ENCODE results near the gene ABCF1. TPM values are rescaled to one million over a fixed set of nuclear protein-coding genes. Genes with fewer than 3 reads are reported as not detected.

Gene ABCF1
- total and polyA plus RNA-seq, 4 donors: 20.4 to 33.9 (median 26.1) TPM

DNA sequence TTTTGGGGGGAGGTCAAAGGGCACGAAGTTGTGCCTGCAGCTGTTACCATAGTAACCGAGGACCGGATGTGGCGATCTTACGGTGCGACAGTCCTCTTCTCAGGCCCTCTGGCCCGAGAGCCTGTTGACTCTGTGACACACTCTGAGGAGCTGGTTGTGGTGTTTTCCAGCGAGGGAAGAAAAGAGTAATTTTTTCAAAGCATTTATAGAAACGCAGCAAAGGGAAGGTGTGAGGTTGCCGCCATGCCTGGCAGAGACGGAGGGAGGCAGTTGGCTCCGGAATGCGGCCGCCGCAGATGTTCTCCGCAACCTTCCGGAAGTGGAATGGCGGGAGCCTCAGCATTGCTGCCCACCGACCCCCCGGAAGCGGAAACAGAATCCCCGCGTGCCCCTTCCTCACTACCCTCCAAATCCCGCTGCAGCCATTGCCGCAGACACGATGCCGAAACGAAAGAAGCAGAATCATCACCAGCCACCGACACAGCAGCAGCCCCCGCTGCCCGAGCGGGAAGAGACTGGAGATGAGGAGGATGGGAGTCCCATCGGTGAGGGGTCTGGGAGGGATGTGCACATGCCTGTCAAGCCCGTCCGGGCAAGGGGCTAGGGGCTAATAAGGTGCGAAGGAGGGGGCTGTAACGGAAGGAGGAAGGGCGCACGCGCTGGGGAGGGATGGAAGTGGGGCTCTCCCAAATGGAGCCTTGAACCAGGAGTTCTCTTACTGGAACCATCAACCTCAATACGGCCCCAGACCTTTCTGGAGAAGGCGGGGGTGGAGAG, 14.1 kb upstream of the ABCF1 start, which contains the start of gene PRR3 (continued):
- TF ChIP-seq, protein P1, sequence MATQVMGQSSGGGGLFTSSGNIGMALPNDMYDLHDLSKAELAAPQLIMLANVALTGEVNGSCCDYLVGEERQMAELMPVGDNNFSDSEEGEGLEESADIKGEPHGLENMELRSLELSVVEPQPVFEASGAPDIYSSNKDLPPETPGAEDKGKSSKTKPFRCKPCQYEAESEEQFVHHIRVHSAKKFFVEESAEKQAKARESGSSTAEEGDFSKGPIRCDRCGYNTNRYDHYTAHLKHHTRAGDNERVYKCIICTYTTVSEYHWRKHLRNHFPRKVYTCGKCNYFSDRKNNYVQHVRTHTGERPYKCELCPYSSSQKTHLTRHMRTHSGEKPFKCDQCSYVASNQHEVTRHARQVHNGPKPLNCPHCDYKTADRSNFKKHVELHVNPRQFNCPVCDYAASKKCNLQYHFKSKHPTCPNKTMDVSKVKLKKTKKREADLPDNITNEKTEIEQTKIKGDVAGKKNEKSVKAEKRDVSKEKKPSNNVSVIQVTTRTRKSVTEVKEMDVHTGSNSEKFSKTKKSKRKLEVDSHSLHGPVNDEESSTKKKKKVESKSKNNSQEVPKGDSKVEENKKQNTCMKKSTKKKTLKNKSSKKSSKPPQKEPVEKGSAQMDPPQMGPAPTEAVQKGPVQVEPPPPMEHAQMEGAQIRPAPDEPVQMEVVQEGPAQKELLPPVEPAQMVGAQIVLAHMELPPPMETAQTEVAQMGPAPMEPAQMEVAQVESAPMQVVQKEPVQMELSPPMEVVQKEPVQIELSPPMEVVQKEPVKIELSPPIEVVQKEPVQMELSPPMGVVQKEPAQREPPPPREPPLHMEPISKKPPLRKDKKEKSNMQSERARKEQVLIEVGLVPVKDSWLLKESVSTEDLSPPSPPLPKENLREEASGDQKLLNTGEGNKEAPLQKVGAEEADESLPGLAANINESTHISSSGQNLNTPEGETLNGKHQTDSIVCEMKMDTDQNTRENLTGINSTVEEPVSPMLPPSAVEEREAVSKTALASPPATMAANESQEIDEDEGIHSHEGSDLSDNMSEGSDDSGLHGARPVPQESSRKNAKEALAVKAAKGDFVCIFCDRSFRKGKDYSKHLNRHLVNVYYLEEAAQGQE (IDR thresholded peaks at IDR 0.05): peak; percentile 38
- peak in 1 of 2 donors; percentile 63 for TF ChIP-seq RXRA (IDR thresholded peaks at IDR 0.05)

DNA sequence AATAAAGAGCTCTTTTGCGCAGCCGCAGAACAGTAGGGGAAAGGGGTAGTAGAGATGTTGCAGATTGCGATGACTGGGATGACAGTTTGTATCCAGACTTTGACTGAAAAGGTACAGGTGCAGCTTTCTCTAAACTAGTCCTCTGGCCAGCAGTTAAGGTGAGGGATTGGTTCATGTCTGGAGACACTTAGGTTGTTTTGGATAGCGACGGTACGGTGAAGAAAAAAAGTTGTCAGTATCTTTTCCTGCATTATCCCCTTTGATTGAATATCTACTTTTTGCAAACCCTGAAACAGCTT, 13.6 kb upstream of the ABCF1 start:
- H3K9ac ChIP-seq (ENCODE audit: low read depth in 1 of 2, low read length in 2 of 2): peak overlapping the region; percentile 71 to 85
- WGBS: 10% methylated on average over 6 of the region's 6 CpGs
- peak overlapping the region; percentile 85 to 98 (median 85) for H3K4me3 ChIP-seq (ENCODE audit: low read depth in 1 of 3, low read length in 3 of 3)
- H3K36me3 ChIP-seq (ENCODE audit: control insufficient read depth in 4 of 4, insufficient read depth in 3 of 4, low read depth in 1 of 4, low read length in 3 of 4): peaks cover 0 to 16% (median 10%) of the 10 kb centered on the region in 4 donors
- H3K27me3 ChIP-seq (ENCODE audit: control insufficient read depth in 4 of 4, insufficient read depth in 4 of 4, low read length in 3 of 4): no peaks in the 10 kb centered on the region
- H3K27ac ChIP-seq (ENCODE audit: low read depth in 1 of 2, low read length in 2 of 2): peak overlapping the region; percentile 99
- H3K4me1 ChIP-seq (ENCODE audit: control insufficient read depth in 4 of 4, insufficient read depth in 4 of 4, low read length in 3 of 4): peaks cover 8 to 41% (median 28%) of the 10 kb centered on the region in 4 donors
- H3K9me3 ChIP-seq (ENCODE audit: control insufficient read depth in 4 of 4, low read length in 3 of 4): no peaks in the 10 kb centered on the region
- DNase-seq (ENCODE audit: low spot score): no peak
- TF ChIP-seq, protein P2, sequence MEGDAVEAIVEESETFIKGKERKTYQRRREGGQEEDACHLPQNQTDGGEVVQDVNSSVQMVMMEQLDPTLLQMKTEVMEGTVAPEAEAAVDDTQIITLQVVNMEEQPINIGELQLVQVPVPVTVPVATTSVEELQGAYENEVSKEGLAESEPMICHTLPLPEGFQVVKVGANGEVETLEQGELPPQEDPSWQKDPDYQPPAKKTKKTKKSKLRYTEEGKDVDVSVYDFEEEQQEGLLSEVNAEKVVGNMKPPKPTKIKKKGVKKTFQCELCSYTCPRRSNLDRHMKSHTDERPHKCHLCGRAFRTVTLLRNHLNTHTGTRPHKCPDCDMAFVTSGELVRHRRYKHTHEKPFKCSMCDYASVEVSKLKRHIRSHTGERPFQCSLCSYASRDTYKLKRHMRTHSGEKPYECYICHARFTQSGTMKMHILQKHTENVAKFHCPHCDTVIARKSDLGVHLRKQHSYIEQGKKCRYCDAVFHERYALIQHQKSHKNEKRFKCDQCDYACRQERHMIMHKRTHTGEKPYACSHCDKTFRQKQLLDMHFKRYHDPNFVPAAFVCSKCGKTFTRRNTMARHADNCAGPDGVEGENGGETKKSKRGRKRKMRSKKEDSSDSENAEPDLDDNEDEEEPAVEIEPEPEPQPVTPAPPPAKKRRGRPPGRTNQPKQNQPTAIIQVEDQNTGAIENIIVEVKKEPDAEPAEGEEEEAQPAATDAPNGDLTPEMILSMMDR (IDR thresholded peaks at IDR 0.05; ENCODE audit: low read depth, low read length, missing input control): no peak
- TF ChIP-seq RAD21 (IDR thresholded peaks at IDR 0.05): no peak
- peak in 1 of 2 donors; percentile 14 for TF ChIP-seq EGR1 (IDR thresholded peaks at IDR 0.05; ENCODE audit: low read depth in 2 of 2)
- no peak for TF ChIP-seq SP1 (IDR thresholded peaks at IDR 0.05)
- TF ChIP-seq HNF4G (IDR thresholded peaks at IDR 0.05): no peak
- TF ChIP-seq HNF4A (conservative IDR thresholded peaks at IDR 0.05): no peak

DNA sequence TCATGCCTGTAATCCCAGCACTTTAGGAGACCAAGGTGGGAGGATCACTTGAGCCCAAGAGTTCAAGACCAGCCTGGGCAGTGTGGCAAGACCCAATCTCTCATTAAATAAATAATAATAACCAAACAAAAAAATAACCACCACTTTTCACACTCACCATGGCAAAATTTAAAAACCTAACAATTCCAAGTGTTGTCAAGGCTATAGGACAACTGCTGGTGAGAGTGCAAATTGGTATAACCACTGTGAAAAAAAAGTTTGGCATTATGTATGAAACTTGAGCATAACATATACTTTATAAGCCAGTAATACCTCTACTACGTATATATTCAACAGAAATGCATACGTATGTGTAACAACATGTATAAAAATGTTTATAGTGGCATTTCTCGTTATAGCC, 10.3 kb upstream of the ABCF1 start:
- Histone ChIP-seq H3K27me3 (ENCODE audit: control insufficient read depth in 4 of 4, insufficient read depth in 4 of 4, low read length in 3 of 4) (no peaks in the 10 kb centered on the region), H3K4me3 (ENCODE audit: low read depth in 1 of 3, low read length in 3 of 3) (no peak overlapping the region), H3K9ac (ENCODE audit: low read depth in 1 of 2, low read length in 2 of 2) (no peak overlapping the region), H3K9me3 (ENCODE audit: control insufficient read depth in 4 of 4, low read length in 3 of 4) (no peaks in the 10 kb centered on the region), H3K4me1 (ENCODE audit: control insufficient read depth in 4 of 4, insufficient read depth in 4 of 4, low read length in 3 of 4) (peaks cover 7 to 55% (median 42%) of the 10 kb centered on the region in 4 donors), H3K27ac (ENCODE audit: low read depth in 1 of 2, low read length in 2 of 2) (no peak overlapping the region), H3K36me3 (ENCODE audit: control insufficient read depth in 4 of 4, insufficient read depth in 3 of 4, low read depth in 1 of 4, low read length in 3 of 4) (peaks cover 0 to 11% (median 4%) of the 10 kb centered on the region in 4 donors)
- TF ChIP-seq JUND (IDR thresholded peaks at IDR 0.05) (no peak), YY1 (IDR thresholded peaks at IDR 0.05) (no peak), EGR1 (IDR thresholded peaks at IDR 0.05; ENCODE audit: low read depth in 2 of 2) (no peak), RXRA (IDR thresholded peaks at IDR 0.05) (no peak)
- TF ChIP-seq, protein P3, sequence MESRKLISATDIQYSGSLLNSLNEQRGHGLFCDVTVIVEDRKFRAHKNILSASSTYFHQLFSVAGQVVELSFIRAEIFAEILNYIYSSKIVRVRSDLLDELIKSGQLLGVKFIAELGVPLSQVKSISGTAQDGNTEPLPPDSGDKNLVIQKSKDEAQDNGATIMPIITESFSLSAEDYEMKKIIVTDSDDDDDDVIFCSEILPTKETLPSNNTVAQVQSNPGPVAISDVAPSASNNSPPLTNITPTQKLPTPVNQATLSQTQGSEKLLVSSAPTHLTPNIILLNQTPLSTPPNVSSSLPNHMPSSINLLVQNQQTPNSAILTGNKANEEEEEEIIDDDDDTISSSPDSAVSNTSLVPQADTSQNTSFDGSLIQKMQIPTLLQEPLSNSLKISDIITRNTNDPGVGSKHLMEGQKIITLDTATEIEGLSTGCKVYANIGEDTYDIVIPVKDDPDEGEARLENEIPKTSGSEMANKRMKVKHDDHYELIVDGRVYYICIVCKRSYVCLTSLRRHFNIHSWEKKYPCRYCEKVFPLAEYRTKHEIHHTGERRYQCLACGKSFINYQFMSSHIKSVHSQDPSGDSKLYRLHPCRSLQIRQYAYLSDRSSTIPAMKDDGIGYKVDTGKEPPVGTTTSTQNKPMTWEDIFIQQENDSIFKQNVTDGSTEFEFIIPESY (IDR thresholded peaks at IDR 0.05): no peak
- TF ChIP-seq, protein P4, sequence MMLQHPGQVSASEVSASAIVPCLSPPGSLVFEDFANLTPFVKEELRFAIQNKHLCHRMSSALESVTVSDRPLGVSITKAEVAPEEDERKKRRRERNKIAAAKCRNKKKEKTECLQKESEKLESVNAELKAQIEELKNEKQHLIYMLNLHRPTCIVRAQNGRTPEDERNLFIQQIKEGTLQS (IDR thresholded peaks at IDR 0.05): no peak
- WGBS: 99% methylated on average over 3 of the region's 3 CpGs
- DNase-seq (ENCODE audit: low spot score): no peak

Measured in liver (tissue), 9 donors.